Thyroid gland (tissue), 4 donors: ENCODE data around the gene IL34. TPM values are rescaled to one million over a fixed set of nuclear protein-coding genes. Genes with fewer than 3 reads are reported as not detected.

Experiments
- DNase-seq, 2 donors: peaks; one replicate each; pipeline ENCODE4 v3.0.0-alpha.2; 2019
- H3K27ac ChIP-seq, 3 donors: fragments of 200-600 bp; sonication (generic); 1 replicate in 2 of 3; 2 replicates in 1 of 3; pipeline ENCODE4 v1.5.1; 2016 to 2019; ENCODE audit warnings: mild to moderate bottlenecking in 1 of 3, moderate library complexity in 1 of 3
- H3K27me3 ChIP-seq: fragments of 200-600 bp; sonication (generic); one replicate; pipeline ENCODE4 v1.5.1; 2019
- H3K36me3 ChIP-seq, 2 donors: fragments of 200-600 bp; sonication (generic); one replicate each; pipeline ENCODE4 v1.5.1; 2016 to 2019
- H3K4me1 ChIP-seq, 2 donors: fragments of 200-600 bp; sonication (generic); one replicate each; pipeline ENCODE4 v1.5.1; 2017 to 2019
- H3K4me3 ChIP-seq, 3 donors: fragments of 200-600 bp; sonication (generic); replicated peaks in 1 of 3; 1 replicate in 2 of 3; 2 replicates in 1 of 3; pipeline ENCODE4 v1.5.1; 2016; ENCODE audit warnings: mild to moderate bottlenecking in 1 of 3
- H3K9me3 ChIP-seq: fragments of 200-600 bp; sonication (generic); one replicate; pipeline ENCODE4 v1.5.1; 2017
- CTCF ChIP-seq, 6 experiments: fragments of 200-600 bp in 3 of 6; fragments of 450-650 bp in 3 of 6; sonication (generic) in 3 of 6; IDR thresholded peaks; one replicate each; pipeline ENCODE4 v1.5.1; 2016 to 2019; ENCODE audit warnings: antibody characterized with exemption in 6 of 6, mild to moderate bottlenecking in 2 of 6, inconsistent platforms in 1 of 6, moderate library complexity in 1 of 6
- POLR2A ChIP-seq, 2 donors: fragments of 450-650 bp; IDR thresholded peaks; one replicate each; pipeline ENCODE4 v1.6.1; 2017; ENCODE audit warnings: antibody characterized with exemption in 2 of 2, mild to moderate bottlenecking in 2 of 2, moderate library complexity in 1 of 2
- WGBS, 2 donors: methylation state at CpG; one replicate each; pipeline ENCODE4 v1.1.5; 2017; 5-methylcytosine and 5-hydroxymethylcytosine counted together
- intact Hi-C: fragments of 100-400 bp; cut with DNase I; formaldehyde crosslinking; loops from one replicate; pipeline ENCODE4 v1.15.1; 2023
- total RNA-seq, 4 donors: library from RNA; depleted of rRNA; stranded (reverse); fragments of >200 nt; gene quantifications; one replicate each; pipeline ENCODE4 v1.2.3, GENCODE V29; 2016

IL34 gene
- total RNA-seq, 4 donors from 2014 or later = 3.5 to 9.6 (median 5.0) TPM

GRCh38 chr16:70709942-70710341 is 63.6 kb downstream of the IL34 start:
- H3K4me3 ChIP-seq = no peak overlapping the region
- no peak for DNase-seq
- no peaks in the 10 kb centered on the region for H3K36me3 ChIP-seq
- no peak for TF ChIP-seq POLR2A (IDR thresholded peaks at IDR 0.05)
- no peak for TF ChIP-seq CTCF (IDR thresholded peaks at IDR 0.05)
- no peaks in the 10 kb centered on the region for H3K27me3 ChIP-seq
- WGBS, 2 donors = 71% methylated on average over 7 of the region's 7 CpGs; no CpG with 5 or more reads in 1 of the 2 donors
- H3K4me1 ChIP-seq = peaks cover 6 to 32% of the 10 kb centered on the region in 2 donors
- peak overlapping the region in 1 of 3 donors; percentile 2 for H3K27ac ChIP-seq
- intact Hi-C loops = no loop called here
- H3K9me3 ChIP-seq = no peaks in the 10 kb centered on the region

Other genes starting within 250 kb of the IL34 start
- 10 to 100 TPM; 11.2 to 17.4 (median 11.8) TPM for gene ST3GAL2, start 207.5 kb upstream of the IL34 start, total RNA-seq
- gene FCSK, start 192.0 kb upstream of the IL34 start, total RNA-seq = 10 to 100 TPM; 20.3 to 40.2 (median 24.5) TPM
- 10 to 100 TPM; 39.6 to 88.4 (median 66.7) TPM for gene COG4, start 123.0 kb upstream of the IL34 start, total RNA-seq
- 100 to 1,000 TPM in 2 of 4 donors, 10 to 100 TPM in 2; 74.2 to 142 (median 112) TPM for gene SF3B3, start 122.7 kb upstream of the IL34 start, total RNA-seq
- gene MTSS2, start 39.5 kb downstream of the IL34 start, total RNA-seq = 10 to 100 TPM; 11.3 to 39.8 (median 26.7) TPM
- 10 to 100 TPM; 43.4 to 69.4 (median 63.1) TPM for gene VAC14, start 154.6 kb downstream of the IL34 start, total RNA-seq